SK-N-SH treated with all-trans-retinoic acid at 6 μM for 48 hours (cell line): Measurements from ENCODE around the gene COL6A3.

Source experiments
- ATAC-seq: fragments of 200-7000 bp; cut with Tn5 transposase; 3 replicates; pipeline ENCODE4 v1.9.1; 2020; ENCODE audit warnings: mild to moderate bottlenecking, moderate library complexity
- ARNTL ChIP-seq: fragments of 450-650 bp; formaldehyde crosslinking; IDR thresholded peaks from 2 replicates; pipeline ENCODE4 v1.5.0; 2020; ENCODE audit warnings: low read depth, mild to moderate bottlenecking, moderate library complexity, borderline replicate concordance
- BACH2 ChIP-seq: fragments of 250-450 bp; sonication (Bioruptor Pico); IDR thresholded peaks from 2 replicates; pipeline ENCODE4 v1.9.0; 2021; ENCODE audit warnings: mild to moderate bottlenecking, borderline replicate concordance
- CSDC2 ChIP-seq: fragments of 250-450 bp; sonication (Bioruptor Pico); IDR thresholded peaks from 2 replicates; pipeline ENCODE4 v1.5.0; 2020; ENCODE audit warnings: mild to moderate bottlenecking, moderate library complexity
- GLIS3 ChIP-seq: fragments of 250-450 bp; sonication (Bioruptor Pico); IDR thresholded peaks from 2 replicates; pipeline ENCODE4 v1.5.0; 2020; ENCODE audit warnings: mild to moderate bottlenecking, moderate library complexity
- PATZ1 ChIP-seq: fragments of 250-450 bp; sonication (Bioruptor Pico); IDR thresholded peaks from 2 replicates; pipeline ENCODE4 v1.8.0; 2020; ENCODE audit warnings: mild to moderate bottlenecking, moderate library complexity, borderline replicate concordance
- POU6F1 ChIP-seq: fragments of 250-450 bp; sonication (Bioruptor Pico); IDR thresholded peaks from 2 replicates; pipeline ENCODE4 v1.8.0; 2021; ENCODE audit warnings: low read depth, mild to moderate bottlenecking, moderate library complexity, borderline replicate concordance
- PPARA ChIP-seq: fragments of 250-450 bp; sonication (Bioruptor Pico); IDR thresholded peaks from 2 replicates; pipeline ENCODE4 v1.5.0; 2020; ENCODE audit warnings: mild to moderate bottlenecking, borderline replicate concordance
- RARB ChIP-seq: fragments of 250-450 bp; sonication (Bioruptor Pico); IDR thresholded peaks from 2 replicates; pipeline ENCODE4 v1.8.0; 2021; ENCODE audit warnings: mild to moderate bottlenecking, moderate library complexity
- SNAI2 ChIP-seq: fragments of 250-450 bp; sonication (Bioruptor Pico); IDR thresholded peaks from 2 replicates; pipeline ENCODE4 v1.5.0; 2020; ENCODE audit warnings: mild to moderate bottlenecking, moderate library complexity
- TCF4 ChIP-seq: fragments of 250-450 bp; sonication (Bioruptor Pico); IDR thresholded peaks from 2 replicates; pipeline ENCODE4 v1.8.0; 2021; ENCODE audit warnings: mild to moderate bottlenecking, moderate library complexity, borderline replicate concordance
- TOX ChIP-seq: fragments of 250-450 bp; sonication (Bioruptor Pico); IDR thresholded peaks from 2 replicates; pipeline ENCODE4 v1.8.0; 2021; ENCODE audit warnings: mild to moderate bottlenecking, moderate library complexity, borderline replicate concordance
- ZC3H10 ChIP-seq: fragments of 250-450 bp; sonication (Bioruptor Pico); IDR thresholded peaks from 2 replicates; pipeline ENCODE4 v1.5.1; 2021; ENCODE audit warnings: mild to moderate bottlenecking, moderate library complexity
- ZFP3 ChIP-seq: fragments of 250-450 bp; sonication (Bioruptor Pico); IDR thresholded peaks from 2 replicates; pipeline ENCODE4 v1.5.0; 2020; ENCODE audit warnings: mild to moderate bottlenecking, moderate library complexity
- ZFP30 ChIP-seq: fragments of 450-650 bp; formaldehyde crosslinking; IDR thresholded peaks from 2 replicates; pipeline ENCODE4 v1.5.0; 2022; ENCODE audit warnings: mild to moderate bottlenecking, moderate library complexity
- ZNF565 ChIP-seq: fragments of 450-650 bp; formaldehyde crosslinking; conservative IDR thresholded peaks from 2 replicates; pipeline ENCODE4 v1.5.0; 2020; ENCODE audit warnings: low read depth, mild to moderate bottlenecking, moderate library complexity
- ZNF70 ChIP-seq: fragments of 450-650 bp; formaldehyde crosslinking; IDR thresholded peaks from 2 replicates; pipeline ENCODE4 v1.5.0; 2020; ENCODE audit warnings: mild to moderate bottlenecking, moderate library complexity
- ZNF8 ChIP-seq: fragments of 450-650 bp; formaldehyde crosslinking; IDR thresholded peaks from 2 replicates; pipeline ENCODE4 v1.5.0; 2020; ENCODE audit warnings: mild to moderate bottlenecking, moderate library complexity

COL6A3 gene

DNA sequence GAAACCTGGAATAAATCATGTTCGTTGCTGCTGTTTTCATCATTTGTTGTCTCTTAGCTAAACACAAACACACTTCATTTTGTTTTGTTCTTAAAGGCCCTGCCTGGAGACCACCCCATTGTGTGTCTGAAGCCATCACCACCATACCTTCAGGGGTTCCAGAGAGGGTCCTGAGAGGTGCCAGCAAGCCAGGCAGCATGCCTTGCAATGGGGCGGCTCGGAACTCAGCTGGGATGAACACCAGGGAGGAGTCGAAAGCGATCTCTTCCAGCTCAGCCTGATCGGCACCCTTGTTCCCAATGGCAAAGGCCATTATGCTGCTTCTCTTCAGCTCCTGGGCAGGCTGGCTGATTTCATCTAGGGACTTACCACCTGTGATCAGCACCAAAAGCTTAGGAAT lies 33.2 kb downstream of the COL6A3 start:
- TF ChIP-seq SNAI2 (CRISPR knock-in tag) (no peak), PATZ1 (no peak)
- no peak for ATAC-seq

DNA sequence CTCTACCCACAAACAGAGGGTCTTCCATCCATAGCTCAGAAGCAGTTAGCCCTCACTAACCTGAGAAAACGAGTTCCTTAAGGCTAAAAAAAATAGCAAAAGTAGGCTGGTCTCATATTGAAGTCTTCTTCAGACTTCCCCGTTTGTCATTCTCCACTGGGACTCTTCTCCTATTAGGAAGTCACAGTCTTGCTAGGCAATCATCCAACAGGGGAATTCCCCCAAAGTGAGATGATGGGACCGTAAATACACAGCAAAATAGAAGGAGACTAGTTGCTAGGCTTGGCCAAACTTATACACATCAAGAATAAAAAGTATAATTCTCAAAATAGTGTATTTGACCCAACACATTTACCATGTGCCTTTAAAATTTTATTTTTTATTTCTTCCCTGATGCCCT lies 34.3 kb downstream of the COL6A3 start:
- ATAC-seq = no peak
- no peak for TF ChIP-seq ZNF565 (CRISPR knock-in tag)
- no peak for TF ChIP-seq GLIS3 (CRISPR knock-in tag)

- ATAC-seq = no peak
- TF ChIP-seq TOX (CRISPR knock-in tag) = no peak
- no peak for TF ChIP-seq ZC3H10 (CRISPR knock-in tag)
- TF ChIP-seq ZFP3 = no peak
- TF ChIP-seq TCF4 (CRISPR knock-in tag) = no peak
- no peak for TF ChIP-seq RARB (CRISPR knock-in tag)
- TF ChIP-seq ARNTL (CRISPR knock-in tag) = no peak
- TF ChIP-seq CSDC2 (CRISPR knock-in tag) = no peak
- no peak for TF ChIP-seq ZFP30
- TF ChIP-seq SNAI2 (CRISPR knock-in tag) = no peak
- no peak for TF ChIP-seq PATZ1
- no peak for TF ChIP-seq ZNF70
- no peak for TF ChIP-seq POU6F1 (CRISPR knock-in tag)
- TF ChIP-seq ZNF565 (CRISPR knock-in tag) = no peak
- no peak for TF ChIP-seq BACH2 (CRISPR knock-in tag)
- TF ChIP-seq PPARA (CRISPR knock-in tag) = no peak
- no peak for TF ChIP-seq ZNF8 (CRISPR knock-in tag)
Observed at GRCh38 chr2:237378650-237379049, 35.3 kb downstream of the COL6A3 start.

- no peak for ATAC-seq
- TF ChIP-seq BACH2 (CRISPR knock-in tag) = no peak
- TF ChIP-seq ARNTL (CRISPR knock-in tag) = no peak
- no peak for TF ChIP-seq TCF4 (CRISPR knock-in tag)
Observed at GRCh38 chr2:237374284-237375060, 39.5 kb downstream of the COL6A3 start.

DNA sequence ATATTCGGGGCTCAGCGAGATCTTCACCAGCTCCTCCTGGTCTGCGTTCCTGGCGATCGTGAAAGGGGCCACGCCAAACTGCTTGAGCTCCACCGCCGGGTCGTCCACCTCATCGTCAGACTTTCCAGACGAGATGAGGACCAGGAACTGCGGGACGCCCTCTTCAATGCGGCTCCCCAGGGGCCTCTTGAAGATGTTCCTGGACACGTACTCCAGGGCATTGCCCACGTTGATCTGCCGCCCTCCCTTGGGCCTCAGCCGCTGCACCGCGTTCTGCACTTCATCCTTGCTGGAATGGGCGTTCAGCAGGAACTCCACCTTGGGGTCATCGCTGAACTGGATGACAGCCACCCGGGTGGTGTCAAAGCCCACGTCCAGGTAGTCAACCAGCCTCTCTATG lies 42.1 kb downstream of the COL6A3 start:
- TF ChIP-seq ARNTL (CRISPR knock-in tag) (no peak), PPARA (CRISPR knock-in tag) (no peak)
- no peak for ATAC-seq

GRCh38 chr2:237365671-237366070 lies 48.3 kb downstream of the COL6A3 start:
- ATAC-seq = no peak
- TF ChIP-seq ZFP30 (no peak), ZNF70 (no peak), GLIS3 (CRISPR knock-in tag) (no peak), POU6F1 (CRISPR knock-in tag) (no peak), RARB (CRISPR knock-in tag) (no peak), ARNTL (CRISPR knock-in tag) (no peak), BACH2 (CRISPR knock-in tag) (no peak)
